Endothelial cell of umbilical vein (primary cell): ENCODE results near the gene ZDHHC9. TPM values are rescaled to one million over a fixed set of nuclear protein-coding genes. Genes with fewer than 3 reads are reported as not detected.

Source experiments
- BruUV-seq: library from RNA; stranded (reverse); fragments of 400-500 nt; replicated peaks from 2 replicates; lab custom pipeline; 2021; lab: Mats Ljungman, UMichigan
- CTCF ChIA-PET: fragments of 300-600, 350-600 bp; sonication (Branson Sonifier 250); formaldehyde crosslinking; loops from one replicate; lab custom pipeline; 2021; ENCODE audit warnings: antibody characterized with exemption, inconsistent platforms; lab: Charles Lee
- POLR2A ChIA-PET: fragments of 300-600, 350-600 bp; sonication (Branson Sonifier 250); formaldehyde crosslinking; loops from one replicate; lab custom pipeline; 2021; ENCODE audit warnings: antibody characterized with exemption, inconsistent platforms; lab: Charles Lee
- DNase-seq: peaks from one replicate; pipeline ENCODE4 v3.0.0-alpha.2; 2011; ENCODE audit warnings: low read depth, low spot score
- FAIRE-seq: peaks from 2 replicates; lab custom pipeline; 2011; peaks lifted over from hg19 to GRCh38; lab: Jason Lieb, UNC
- H2AFZ ChIP-seq: 2 replicates; pipeline ENCODE4 v1.6.0; 2012; ENCODE audit warnings: low read depth, low read length, control low read depth, inconsistent platforms
- H3K27ac ChIP-seq: 2 replicates; pipeline ENCODE4 v1.5.1; 2011; ENCODE audit warnings: low read depth, mild to moderate bottlenecking, control low read depth, low read length, moderate library complexity; ENCODE audit not compliant: insufficient read depth
- H3K27me3 ChIP-seq, 2 experiments: 2 replicates each; pipeline versions ENCODE4 v1.6.0 to v1.6.1; 2011; ENCODE audit warnings: low read length in 2 of 2, mixed read lengths in 1 of 2; ENCODE audit not compliant: control insufficient read depth in 2 of 2, insufficient read depth in 2 of 2
- H3K36me3 ChIP-seq, 2 experiments: 2 replicates in 1 of 2; 3 replicates in 1 of 2; pipeline ENCODE4 v1.5.1; 2011; ENCODE audit warnings: low read length in 2 of 2, mild to moderate bottlenecking in 1 of 2, moderate library complexity in 1 of 2; ENCODE audit not compliant: control insufficient read depth in 2 of 2, insufficient read depth in 2 of 2; ENCODE audit errors: extremely low read depth in 1 of 2
- H3K4me1 ChIP-seq: 3 replicates; pipeline ENCODE4 v1.5.1; 2011; ENCODE audit warnings: mild to moderate bottlenecking, low read length; ENCODE audit not compliant: control insufficient read depth, insufficient read depth; ENCODE audit errors: extremely low read depth
- H3K4me2 ChIP-seq: 2 replicates; pipeline ENCODE4 v1.6.1; 2011; ENCODE audit warnings: low read length, control low read depth, mixed read lengths; ENCODE audit not compliant: insufficient read depth
- H3K4me3 ChIP-seq, 3 experiments: fragments of 200-600 bp in 1 of 3; sonication (generic), shearing (Covaris generic) in 1 of 3; replicated peaks in 1 of 3; 2 replicates each; pipeline ENCODE4 v1.5.1; 2011 to 2016; ENCODE audit warnings: control low read depth in 3 of 3, low read length in 3 of 3, mild to moderate bottlenecking in 2 of 3, inconsistent platforms in 1 of 3, low read depth in 1 of 3, moderate library complexity in 1 of 3; ENCODE audit not compliant: insufficient read depth in 1 of 3
- H3K79me2 ChIP-seq: 2 replicates; pipeline ENCODE4 v1.6.0; 2012; ENCODE audit warnings: low read length, inconsistent platforms; ENCODE audit not compliant: control insufficient read depth, insufficient read depth
- H3K9ac ChIP-seq: replicated peaks from 2 replicates; pipeline ENCODE3; 2011; ENCODE audit warnings: low read length, control low read depth; ENCODE audit not compliant: insufficient read depth; ENCODE audit errors: extremely low read depth
- H3K9me1 ChIP-seq: replicated peaks from 3 replicates; pipeline ENCODE4 v1.6.0; 2011; ENCODE audit warnings: mild to moderate bottlenecking, low read length; ENCODE audit not compliant: control insufficient read depth, insufficient read depth; ENCODE audit errors: extremely low read depth
- H3K9me3 ChIP-seq: replicated peaks from 2 replicates; pipeline ENCODE4 v1.5.1; 2012; ENCODE audit warnings: low read length, inconsistent platforms; ENCODE audit not compliant: control insufficient read depth, insufficient read depth
- H4K20me1 ChIP-seq: replicated peaks from 2 replicates; pipeline ENCODE3; 2011; ENCODE audit warnings: mild to moderate bottlenecking, low read length; ENCODE audit not compliant: control insufficient read depth, insufficient read depth; ENCODE audit errors: extremely low read depth
- EZH2 ChIP-seq: IDR thresholded peaks from 2 replicates; pipeline ENCODE4 v1.6.1; 2012; ENCODE audit warnings: borderline replicate concordance, low read depth, mild to moderate bottlenecking, moderate library complexity, low read length, inconsistent platforms; ENCODE audit not compliant: severe bottlenecking
- FOS ChIP-seq: IDR thresholded peaks from 2 replicates; pipeline ENCODE4 v1.6.1; 2011; ENCODE audit warnings: mild to moderate bottlenecking, low read length, moderate library complexity, borderline replicate concordance; ENCODE audit not compliant: insufficient read depth
- GATA2 ChIP-seq: IDR thresholded peaks from 2 replicates; pipeline ENCODE4 v1.7.0; 2011; ENCODE audit warnings: low read depth, mild to moderate bottlenecking, moderate library complexity, mixed read lengths, low read length; ENCODE audit not compliant: insufficient read length, insufficient read depth
- JUN ChIP-seq: IDR thresholded peaks from 2 replicates; pipeline ENCODE4 v1.6.1; 2011; ENCODE audit warnings: borderline replicate concordance, low read depth; ENCODE audit not compliant: insufficient read length, insufficient read depth
- MYC ChIP-seq: IDR thresholded peaks from one replicate; pipeline ENCODE4 v1.6.1; 2011; ENCODE audit warnings: mild to moderate bottlenecking, low read depth, low read length
- POLR2A ChIP-seq: IDR thresholded peaks from 2 replicates; pipeline ENCODE4 v1.6.1; 2012; ENCODE audit warnings: low read depth, mild to moderate bottlenecking, control low read depth, low read length
- POLR2AphosphoS5 ChIP-seq: IDR thresholded peaks from 2 replicates; pipeline ENCODE4 v1.6.1; 2012; ENCODE audit warnings: low read depth, mild to moderate bottlenecking, control low read depth, low read length, moderate library complexity; ENCODE audit not compliant: insufficient read depth
- dilution Hi-C: fragments of 300-500 bp; cut with MboI; formaldehyde crosslinking; loops from one replicate; pipeline ENCODE4 v1.15.0; 2019; ENCODE audit warnings: low sequenced_read_pairs; ENCODE audit not compliant: extremely low pct_ligation_motif_present
- intact Hi-C: fragments of 100-400 bp; cut with micrococcal nuclease; formaldehyde crosslinking; loops from one replicate; pipeline ENCODE4 v1.10.0; 2022
- polyA plus RNA-seq, 4 experiments: library from polyadenylated mRNA; depleted of rRNA in 3 of 4; stranded (reverse) in 3 of 4; unstranded in 1 of 4; fragments of >200 nt; gene quantifications; 2 replicates each; pipeline versions ENCODE4 v1.2.1 to v1.2.3, GENCODE V29; 2011 to 2012; ENCODE audit warnings: missing spikeins in 1 of 4
- total RNA-seq: library from RNA; stranded (reverse); gene quantifications from 2 replicates; pipeline ENCODE4 v1.2.3, GENCODE V29; 2021
- TF ChIP-seq, protein P1 (sequence below): IDR thresholded peaks from 2 replicates; pipeline ENCODE4 v1.6.1; 2011; ENCODE audit not compliant: insufficient read depth, insufficient read length
- TF ChIP-seq, protein P2 (sequence below), 2 donors: IDR thresholded peaks; 1 replicate in 1 of 2; 2 replicates in 1 of 2; pipeline ENCODE4 v1.5.1; 2011; ENCODE audit warnings: low read length in 2 of 2, mild to moderate bottlenecking in 2 of 2, moderate library complexity in 2 of 2, control low read depth in 1 of 2, inconsistent platforms in 1 of 2, low read depth in 1 of 2; ENCODE audit not compliant: insufficient read depth in 1 of 2; ENCODE audit errors: extremely low read depth in 1 of 2

The ZDHHC9 gene
- total and polyA plus RNA-seq, 2 donors (not counting 3 experiments of a cell fraction or from before 2014, with no cell fraction given): 27.4 to 33.6 TPM

DNA sequence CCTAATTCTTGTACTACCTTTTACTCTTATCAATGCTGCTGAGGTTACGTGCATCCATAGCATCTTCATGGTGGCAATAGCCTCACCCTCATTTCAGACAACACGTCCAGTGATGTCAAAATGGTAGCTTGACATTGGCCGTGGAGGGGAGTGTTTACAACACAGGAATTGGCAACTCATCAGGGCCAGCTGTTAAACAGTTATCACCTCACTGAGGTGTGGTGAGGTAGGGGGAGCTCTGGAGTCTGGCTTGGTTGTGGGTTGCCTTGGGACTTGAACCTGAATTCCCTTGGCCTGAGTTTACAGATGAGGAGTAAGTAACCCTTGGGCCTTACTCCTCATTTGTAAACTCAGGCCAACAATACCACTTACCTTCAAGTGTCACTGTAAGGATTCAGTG is 53.5 kb downstream of the ZDHHC9 start:
- Histone ChIP-seq H3K9me1 (no peaks in the 10 kb centered on the region), H3K36me3 (no peaks in the 10 kb centered on the region), H3K79me2 (no peaks in the 10 kb centered on the region), H3K4me2 (no peak overlapping the region), H3K27me3 (no peaks in the 10 kb centered on the region), H3K4me1 (no peaks in the 10 kb centered on the region), H2AFZ (no peak overlapping the region), H3K27ac (no peak overlapping the region), H3K4me3 (no peak overlapping the region), H3K9me3 (no peaks in the 10 kb centered on the region), H4K20me1 (no peaks in the 10 kb centered on the region), H3K9ac (no peak overlapping the region)
- intact Hi-C loops (no loop called here), dilution Hi-C loops (no loop called here)
- POLR2A ChIA-PET: no interaction called here
- DNase-seq: no peak
- CTCF ChIA-PET: no interaction called here
- TF ChIP-seq JUN (no peak), EZH2 (no peak), POLR2A (no peak), GATA2 (no peak), POLR2AphosphoS5 (no peak), FOS (no peak), MYC (no peak)
- TF ChIP-seq, protein P1, sequence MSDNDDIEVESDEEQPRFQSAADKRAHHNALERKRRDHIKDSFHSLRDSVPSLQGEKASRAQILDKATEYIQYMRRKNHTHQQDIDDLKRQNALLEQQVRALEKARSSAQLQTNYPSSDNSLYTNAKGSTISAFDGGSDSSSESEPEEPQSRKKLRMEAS: no peak
- TF ChIP-seq, protein P2, sequence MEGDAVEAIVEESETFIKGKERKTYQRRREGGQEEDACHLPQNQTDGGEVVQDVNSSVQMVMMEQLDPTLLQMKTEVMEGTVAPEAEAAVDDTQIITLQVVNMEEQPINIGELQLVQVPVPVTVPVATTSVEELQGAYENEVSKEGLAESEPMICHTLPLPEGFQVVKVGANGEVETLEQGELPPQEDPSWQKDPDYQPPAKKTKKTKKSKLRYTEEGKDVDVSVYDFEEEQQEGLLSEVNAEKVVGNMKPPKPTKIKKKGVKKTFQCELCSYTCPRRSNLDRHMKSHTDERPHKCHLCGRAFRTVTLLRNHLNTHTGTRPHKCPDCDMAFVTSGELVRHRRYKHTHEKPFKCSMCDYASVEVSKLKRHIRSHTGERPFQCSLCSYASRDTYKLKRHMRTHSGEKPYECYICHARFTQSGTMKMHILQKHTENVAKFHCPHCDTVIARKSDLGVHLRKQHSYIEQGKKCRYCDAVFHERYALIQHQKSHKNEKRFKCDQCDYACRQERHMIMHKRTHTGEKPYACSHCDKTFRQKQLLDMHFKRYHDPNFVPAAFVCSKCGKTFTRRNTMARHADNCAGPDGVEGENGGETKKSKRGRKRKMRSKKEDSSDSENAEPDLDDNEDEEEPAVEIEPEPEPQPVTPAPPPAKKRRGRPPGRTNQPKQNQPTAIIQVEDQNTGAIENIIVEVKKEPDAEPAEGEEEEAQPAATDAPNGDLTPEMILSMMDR (IDR thresholded peaks at IDR 0.05; ENCODE audit: extremely low read depth in 1 of 2, insufficient read depth in 1 of 2, low read depth in 1 of 2, low read length in 2 of 2): no peak
- BruUV-seq: no TSS peak
- no peak for FAIRE-seq
